HG03342 (cell line): ENCODE results near the gene MPND.

ENCODE experiments used
- ATAC-seq: cut with Tn5 transposase; IDR thresholded peaks from one replicate; pipeline ENCODE4 v1.9.1; 2021; ENCODE audit warnings: mild to moderate bottlenecking, moderate library complexity; ENCODE audit not compliant: unreplicated experiment

MPND gene

DNA sequence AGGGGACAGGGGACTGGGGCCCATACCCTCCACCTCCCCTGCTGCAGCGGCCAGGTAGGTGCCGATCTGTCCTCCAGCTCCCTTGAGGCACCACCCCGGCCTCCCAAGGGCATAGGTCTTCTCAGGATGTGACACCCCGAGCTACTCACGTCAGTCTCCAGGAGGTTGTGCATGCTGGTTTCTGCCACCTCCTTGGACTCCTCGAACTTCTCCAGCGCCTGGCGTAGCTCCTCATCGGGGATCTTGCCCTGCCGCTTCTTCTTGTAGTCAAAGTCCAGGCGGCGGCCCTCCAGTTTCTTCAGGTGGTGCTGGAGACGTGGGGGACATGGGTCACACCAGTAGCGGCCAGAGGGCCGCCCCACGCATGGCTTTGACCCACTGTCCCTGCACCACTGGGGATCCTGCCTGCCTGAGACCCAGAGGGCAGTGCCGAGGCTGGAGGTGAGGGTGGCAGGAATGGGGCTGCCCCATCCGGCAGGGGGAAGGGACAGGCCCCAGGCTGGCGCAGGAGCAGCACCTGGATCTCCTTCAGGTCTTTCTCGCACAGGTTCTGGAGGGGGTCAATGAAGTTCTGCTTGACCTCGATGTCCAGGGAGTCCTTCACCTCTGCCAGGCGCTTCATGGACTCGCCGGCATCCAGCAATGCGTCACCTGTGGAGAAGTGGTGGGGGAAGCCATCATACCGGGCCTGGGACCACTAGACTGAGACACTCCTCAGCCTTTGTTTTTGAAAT is 20.4 kb downstream of the MPND start:
- ATAC-seq, result no peak

DNA sequence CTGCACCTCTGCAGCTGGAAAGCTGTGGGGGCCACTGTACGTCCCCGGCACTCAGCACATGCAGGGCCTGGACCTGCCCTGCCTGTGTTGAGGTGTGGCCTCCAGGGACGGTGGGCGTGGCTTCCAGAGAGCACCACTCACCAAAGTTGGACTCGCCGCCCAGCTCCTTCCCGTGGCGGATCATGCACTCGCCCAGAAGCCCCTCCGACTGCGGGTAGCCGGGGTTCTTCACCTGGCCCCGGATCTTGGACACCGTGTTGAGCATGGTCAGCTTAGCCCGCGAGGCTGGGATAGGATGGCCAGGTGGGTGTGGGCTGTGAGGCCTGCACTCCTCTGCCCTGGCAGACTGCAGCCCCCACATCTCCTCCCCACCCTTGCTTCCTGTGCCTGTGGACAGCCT is 22.0 kb downstream of the MPND start:
- no peak for ATAC-seq

DNA sequence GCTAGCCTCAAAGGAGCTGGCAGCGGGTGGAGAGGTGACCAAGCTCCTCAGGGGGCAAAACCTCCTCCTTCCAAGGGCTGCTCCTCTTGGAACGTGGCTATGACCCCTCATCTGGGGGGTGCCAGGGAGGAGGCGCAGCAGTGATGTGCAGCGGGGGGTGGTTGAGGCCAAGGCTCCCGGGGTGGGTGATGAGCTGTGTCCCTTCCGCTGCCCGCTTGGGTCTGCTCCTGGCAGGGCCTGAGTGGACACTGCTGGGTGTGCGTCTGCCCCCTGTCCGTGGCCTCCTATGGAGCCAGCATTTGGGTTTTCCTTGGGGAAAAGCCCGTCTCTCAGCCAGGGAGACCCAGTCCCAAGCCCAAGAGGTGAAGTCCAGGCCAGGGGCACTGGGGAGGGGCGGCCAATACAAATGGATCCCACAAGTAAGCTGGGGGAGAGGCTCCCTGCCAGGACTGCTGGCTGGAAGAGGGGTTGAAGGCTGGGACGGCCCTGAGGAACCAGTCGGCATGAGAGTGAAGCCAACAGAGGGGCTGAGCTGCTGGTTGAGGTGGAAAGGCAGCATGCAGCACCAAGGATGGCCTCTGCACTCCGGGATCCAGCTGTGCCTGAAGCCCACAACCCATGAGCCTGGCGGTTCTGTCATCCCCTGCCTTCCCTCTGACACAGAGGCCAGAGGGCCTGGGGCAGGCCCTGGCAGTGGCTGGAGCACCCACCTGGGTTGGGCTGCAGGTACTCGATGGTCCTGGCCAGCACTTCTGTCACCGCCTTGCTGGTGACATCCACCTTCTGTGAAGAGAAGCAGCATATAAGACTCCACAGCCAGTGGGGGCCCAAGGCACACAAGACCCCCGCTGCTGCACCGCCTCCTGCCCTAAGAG is 22.7 kb downstream of the MPND start:
- no peak for ATAC-seq

DNA sequence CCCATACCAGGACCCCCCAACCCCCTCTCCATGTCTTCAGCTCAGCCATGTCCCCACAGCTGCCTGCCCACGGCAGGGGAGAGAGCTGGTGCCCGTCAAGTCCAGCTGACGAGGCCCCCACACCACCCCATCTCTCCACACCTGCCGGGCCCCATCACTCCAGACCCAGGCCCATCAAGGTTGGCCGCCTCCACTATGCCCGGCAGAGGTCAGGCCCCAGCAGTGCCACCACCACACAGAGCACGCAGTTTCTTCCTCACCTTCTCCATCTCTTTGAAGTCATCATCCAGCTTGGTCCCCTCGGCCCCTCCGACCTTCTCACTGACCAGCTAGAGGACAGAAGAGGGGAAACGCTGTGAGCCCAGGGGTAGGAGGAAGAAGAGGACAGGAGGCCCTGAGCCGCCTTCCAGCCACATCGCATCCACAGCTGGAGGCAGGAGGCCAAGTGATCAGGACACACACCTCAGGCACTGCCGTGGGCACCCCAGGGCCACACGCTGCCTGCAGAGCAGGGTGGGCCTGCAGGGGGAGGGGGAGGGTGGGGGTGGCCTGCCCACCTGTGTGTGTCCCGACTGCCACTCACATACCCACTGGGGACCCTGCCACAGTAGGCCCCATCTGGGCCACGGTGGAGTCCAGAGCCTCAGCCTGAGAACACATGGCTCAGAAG is 23.4 kb downstream of the MPND start:
- no peak for ATAC-seq

DNA sequence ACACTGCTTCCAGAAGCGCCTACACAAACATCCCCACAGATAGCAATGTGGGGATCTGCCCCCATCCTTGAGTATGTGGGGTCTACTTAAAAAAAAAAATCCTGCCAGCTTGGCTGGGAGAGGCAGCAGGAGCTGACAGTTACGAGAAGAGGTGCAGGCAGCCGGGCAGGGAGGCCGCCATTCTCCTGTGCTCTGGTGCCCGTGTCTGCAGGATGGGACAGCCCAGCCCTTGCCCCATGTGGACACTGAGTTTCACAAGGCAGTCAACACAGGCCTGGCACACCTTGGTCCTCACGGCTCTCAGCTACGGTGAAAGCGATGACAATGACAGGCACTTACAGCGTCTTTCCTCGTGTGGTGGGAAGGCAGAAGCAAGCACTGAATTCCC is 24.0 kb downstream of the MPND start:
- no peak for ATAC-seq

DNA sequence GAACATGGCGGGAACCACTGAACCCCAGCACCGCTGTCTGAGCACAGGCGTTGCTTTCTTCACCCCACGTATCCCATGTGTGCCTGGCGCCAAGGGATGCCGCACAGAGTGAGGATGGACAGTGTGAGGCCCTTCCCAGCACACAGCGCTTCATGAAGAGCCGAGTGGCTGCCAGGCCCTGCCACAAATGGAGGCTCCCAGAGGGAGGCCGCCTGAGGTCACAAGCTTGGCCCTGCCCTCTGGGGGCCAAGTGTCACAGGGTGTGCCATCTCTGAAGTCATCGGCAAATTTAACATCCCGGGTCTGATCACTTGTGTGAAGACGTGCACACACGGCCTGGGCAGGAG is 24.4 kb downstream of the MPND start:
- no peak for ATAC-seq

DNA sequence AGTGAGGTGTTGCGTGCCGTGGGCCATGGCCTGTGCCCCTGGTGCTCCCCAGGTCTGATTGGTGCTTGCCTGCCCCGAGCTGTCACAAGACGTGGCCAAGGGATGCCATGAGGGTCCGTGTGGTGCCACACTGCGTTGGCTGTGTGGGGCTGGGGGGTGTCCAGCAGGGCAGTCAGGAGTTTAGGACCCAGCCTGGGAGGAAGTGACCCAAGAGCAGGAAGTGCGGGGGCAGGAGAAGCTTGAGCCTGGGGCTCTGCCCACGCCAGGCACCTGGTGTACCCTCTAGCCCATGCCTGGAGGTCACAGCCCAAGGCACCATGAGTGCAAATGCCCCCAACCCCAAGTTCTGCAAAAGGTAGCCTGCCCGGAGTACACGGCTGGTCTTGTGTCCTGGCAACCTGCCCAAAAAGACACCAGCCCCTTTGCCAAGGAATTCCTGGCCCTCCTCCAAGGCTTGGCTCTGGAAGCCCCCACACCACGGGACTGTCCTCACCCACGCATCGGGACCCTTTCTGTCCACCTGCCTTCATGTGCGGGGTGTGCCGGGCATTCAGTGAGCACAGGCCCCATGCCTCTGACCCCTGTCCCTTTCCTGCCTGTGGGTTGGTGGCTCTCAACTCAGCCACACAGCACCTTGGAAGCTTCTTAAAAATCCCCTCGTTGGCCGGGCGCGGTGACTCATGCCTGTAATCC is 24.9 kb downstream of the MPND start:
- ATAC-seq, result no peak

DNA sequence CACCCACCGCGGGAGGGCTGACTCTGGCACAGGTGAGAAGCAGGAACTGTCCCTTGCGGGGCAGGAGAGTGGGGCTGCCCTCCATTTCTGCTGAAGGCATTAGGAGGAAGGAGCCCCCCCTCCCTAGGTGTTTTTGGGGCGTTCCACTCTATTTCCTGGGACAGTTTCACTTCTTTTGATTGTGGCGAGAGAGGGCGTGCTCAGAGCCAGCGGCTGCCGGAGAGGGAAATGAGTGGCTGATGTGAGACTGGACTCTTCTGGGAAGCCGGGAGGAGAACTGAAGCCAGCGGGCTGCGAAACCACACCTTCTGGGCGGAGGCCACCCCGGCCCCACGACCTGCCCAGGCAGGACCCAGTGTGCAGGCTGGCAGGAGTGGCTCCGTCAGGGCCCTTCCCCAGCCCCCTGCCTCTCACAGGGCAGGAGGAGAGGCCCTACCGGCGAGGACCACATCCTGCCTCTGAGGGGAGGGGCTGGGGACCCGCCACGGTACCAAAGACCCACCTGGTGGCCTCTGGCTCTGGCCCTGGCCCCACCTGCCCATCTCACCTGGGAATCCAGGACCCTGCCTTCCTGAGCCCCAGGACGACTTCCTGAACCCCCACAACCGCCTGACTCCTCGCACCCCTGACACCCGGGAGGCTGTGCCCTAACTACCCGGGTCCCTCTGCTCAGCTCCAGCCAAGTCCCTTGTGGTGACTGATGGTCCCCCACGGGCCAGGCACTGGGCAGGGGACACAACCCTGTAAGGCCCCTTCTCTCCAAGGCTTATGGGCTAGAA is 25.9 kb downstream of the MPND start:
- ATAC-seq, result peak; percentile 43

DNA sequence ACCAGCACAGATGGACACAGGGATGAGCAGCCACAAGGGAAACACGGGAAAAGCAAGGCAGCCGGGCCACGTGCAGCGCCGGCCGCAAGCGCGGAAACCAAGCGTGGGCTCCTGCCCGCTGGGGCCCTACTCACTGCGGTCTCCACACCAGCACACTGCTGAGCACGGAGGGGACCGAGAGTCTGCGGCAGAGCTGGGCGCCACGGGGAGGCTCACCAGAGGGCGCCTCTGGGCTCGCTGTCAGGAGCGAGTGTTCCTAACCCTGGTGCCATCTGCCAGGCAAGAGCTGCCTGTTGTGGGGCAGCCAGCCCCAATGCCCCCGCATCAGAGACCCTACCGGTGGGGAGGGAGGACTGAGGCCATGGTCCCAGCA is 26.5 kb downstream of the MPND start:
- ATAC-seq, result peak; percentile 14

DNA sequence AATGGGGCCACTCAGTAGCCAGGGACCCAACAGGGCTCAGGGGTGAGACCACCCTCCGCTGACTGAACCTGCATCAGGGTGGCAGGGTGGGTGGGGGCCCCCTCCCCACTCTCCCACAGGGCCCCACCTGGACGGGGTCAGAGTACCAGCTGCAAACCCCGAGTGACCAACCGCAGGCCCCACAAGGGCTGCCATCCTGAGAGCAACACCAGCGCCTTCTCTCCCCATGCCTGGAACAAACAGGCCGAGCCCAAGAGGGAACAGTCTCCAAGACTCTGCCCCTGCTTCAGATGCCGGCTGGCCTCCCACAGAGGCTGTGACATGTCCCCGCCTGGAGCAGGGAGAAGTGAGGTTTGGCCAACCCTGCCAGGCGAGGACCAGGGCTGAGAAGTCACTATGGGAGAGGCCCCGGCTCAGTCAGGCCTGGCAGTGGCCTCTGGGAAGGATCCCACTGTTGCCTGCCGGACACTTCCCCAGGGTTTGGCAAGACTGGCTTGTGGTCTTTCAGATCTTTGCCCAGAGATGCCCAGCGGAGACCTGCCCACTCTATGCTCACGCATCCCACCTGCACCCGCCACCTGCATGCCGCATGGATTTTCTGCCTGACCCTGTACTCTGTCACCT is 27.2 kb downstream of the MPND start:
- ATAC-seq, result no peak

DNA sequence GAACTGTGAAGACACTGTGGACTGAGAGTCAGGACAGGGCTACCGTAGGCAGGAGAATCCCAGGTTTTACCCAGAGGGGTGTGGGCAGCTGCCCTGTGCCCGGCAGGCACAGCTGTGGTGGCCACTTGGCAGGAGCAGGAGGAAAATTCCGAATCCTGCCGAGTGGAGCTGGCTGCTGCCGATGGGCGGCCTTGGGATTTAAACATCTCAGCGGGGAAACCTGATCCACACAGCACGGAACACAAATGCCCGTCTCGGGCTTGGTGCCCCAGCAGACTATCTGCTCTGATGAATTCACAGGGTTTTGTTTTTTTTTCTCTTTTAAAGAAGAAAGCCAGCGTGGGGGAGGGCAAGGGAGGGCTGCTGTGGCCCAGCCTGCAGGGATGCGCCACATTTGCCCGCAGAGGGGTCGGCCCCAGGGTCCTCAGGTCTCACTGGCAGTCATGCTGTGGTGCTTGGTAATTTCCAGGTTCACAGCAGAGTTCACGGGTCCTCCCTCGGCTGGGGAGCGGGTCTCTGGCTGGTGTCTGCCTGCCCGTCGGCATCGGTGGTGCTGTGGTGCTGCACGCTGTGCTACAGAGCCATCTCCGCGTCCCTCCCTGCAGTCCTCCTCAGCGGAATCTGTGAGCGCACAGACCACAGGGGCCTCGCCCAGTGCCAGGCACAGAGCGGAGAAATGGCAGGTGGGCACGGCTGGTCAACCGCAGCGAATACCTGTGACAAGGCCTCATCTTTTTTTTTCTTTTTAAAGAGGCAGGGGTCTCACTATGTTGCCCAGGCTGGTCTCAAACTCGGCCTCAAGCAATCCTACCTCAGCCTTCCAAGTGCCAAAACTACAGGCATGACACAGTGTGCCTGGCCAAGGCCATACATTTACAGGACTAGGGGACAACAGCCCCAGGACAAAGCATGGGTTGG is 28.1 kb downstream of the MPND start:
- no peak for ATAC-seq

DNA sequence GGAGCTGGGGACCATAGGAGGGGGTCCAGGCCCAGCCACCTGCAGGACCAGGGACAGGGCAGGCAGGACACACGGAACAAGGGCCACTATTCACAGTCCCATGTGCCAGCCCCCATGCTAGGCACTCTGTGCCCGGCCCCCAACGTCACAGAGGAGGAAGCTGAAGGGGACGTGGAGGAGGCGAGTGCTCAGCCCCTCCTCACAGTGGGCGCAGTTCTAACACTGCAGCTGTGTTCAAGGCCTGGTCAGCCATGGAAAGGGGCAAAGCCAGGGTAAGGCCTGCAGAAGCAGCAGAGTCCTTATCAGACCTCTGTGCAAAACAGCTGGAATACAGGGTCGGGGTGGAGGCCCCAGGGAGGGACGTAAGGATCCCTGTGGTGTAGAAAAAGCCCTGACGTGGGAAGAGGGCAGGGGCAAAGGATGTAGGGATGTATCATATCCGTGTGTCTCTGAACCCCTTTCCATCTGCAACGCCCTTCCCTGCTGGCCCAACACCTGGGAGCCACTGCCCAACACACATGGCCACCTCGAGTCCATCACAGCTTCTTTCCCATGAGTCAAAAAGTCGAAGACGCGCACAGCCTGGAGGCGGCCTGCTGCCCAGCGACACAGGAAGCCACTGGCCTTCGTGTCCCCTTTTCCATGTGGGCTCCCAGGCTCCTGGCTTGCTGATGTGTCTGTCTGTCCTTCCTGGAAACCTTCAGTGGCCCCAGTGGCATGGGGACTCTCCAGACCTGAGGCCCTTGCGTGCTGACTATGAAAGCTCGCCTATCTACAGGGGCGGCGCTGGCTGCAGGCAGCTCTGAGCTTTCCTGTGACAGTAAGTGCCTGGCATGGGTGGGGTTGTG is 29.0 kb downstream of the MPND start:
- ATAC-seq, result no peak

DNA sequence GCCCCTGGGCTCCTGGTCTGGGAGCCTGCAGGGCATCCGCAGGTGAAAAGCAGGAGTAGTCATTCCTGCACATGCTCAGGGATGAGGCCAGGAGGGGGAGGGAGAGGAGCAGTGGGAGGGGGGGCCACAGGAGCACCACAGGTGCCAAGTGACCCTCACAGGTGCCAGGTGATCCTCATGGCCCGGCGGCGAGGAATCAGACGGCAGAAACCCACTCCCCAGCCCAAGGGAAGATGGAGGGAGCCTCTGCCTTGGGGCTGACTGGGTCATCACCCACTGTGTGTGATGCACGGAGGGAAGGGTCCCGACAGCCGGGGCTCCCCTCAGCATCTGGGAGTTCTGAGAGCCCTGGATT is 29.6 kb downstream of the MPND start:
- no peak for ATAC-seq

DNA sequence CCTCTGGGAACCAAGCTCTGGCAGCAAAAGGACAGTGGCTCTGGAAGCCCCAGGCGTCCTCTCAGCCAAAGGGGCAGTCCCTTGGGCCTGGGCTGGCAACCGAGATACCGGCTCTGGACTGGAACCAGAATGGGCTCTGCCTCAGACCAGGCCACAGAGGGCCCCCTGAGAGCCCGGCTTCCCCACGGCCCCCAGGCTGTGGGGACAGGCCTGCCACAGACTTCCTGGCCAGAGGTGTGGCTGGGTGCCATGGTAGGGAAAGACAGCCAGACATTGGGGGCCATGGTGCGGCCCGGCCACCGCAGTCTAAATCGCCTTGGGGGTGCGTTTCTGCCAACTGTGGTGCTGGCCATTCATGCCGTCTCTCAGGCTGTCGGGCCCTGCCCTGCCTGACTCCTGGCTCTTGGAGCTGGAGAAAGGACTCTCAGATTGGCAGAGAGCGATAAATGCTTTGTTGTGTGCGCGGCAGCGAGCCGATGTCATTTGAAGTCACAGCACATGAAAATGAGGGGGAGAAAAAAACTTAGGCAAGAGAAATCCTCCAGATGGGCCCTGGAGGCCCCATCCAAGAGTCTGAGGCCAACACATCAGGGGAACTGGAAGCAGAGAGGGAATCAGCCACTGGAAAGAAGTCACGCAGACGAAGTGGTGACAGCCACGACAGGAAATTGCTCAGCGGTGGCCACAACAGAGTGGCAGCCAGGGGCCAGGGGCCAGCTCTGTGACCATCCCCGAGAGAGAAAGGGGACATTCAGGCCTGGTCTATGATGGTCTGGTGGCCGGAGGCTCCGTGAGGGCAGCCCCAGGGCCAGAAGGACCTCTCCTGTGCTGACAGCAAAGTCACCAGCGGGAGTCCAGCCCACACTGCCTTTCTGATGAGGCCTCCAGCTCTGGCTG is 30.5 kb downstream of the MPND start:
- ATAC-seq, result no peak

DNA sequence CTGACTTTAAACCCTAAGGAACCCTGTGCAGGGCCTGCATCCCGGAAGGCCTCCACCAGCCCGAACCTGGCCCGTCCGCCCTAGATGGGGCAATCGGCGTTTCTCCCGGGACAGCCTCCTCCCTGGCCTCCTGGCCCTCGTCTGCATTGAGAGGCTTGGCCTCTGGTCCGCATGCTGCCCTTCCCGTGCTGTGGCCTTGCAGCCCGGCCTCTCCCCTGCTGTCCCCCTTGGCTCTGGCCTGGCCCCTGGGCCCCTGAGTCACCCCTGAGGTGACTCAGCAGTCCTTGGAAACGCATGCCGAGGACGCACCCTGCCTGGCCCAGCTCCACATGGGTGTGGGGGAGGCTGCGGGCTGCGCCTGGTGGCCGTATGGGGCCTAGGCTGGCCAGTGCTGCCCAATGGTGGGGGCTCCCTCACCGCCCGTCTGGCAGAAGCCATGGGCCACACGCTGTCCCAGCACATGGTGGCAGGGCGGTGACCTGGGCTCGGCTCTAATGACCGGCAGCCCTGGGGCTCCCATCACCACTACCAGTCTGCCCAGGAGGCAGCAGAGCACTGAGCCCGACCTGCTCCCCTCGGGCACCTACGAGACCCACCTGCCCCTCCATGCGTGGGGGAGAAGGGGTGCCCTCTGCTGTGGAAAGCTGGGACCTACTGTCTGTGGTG is 31.3 kb downstream of the MPND start:
- ATAC-seq, result no peak

DNA sequence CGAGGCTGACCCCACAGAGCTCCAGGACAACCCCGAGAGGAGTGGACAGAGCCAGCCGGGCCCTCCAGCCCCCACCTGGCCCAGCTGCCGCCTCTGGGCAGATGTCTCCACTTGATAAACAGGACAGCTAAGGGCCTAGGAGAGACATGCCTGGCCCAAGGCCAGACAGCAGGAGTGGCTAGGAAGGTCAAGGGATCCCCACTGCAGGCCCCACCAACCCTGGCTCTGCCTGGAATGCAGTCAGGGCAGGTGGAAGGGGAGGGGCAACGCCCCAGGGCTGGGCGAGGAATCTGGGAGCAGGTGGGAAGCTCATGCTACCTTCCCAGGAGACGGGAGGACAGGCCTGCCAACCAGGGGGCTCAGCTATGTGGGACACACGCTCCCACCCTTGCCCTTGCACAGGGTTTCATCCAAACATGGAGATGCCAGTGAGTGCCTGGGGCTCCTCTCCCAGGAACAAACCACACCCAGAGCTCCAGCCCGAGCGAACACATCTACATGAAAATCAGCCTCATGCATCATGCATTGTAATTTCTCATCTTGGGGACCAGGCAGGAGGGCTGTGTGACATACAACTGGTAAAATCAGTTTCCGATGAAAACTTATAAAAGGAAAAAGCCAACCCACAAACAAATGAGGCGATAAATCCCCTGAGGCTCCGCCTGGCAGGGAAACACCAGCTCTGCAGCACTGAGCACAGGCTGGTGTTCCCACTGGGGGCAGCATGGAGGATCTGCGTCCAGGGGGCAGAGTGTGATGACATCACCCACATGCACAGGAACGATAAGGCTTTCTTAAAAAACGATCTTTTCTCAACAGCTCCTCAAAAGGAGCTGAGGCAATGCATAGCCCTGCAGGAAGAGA is 32.0 kb downstream of the MPND start:
- no peak for ATAC-seq
